Activated CD8-positive, alpha-beta memory T cell treated with anti-CD3 and anti-CD28 coated beads, Interleukin-2, amount 50 U/mL, for 1 hour (primary cell): ENCODE results near the gene FAM216B.
"Not testable (repeated sequence)": the region's sequence is repeated elsewhere in the genome, so short reads cannot be mapped to it uniquely, and the experiment has no call there.

ENCODE experiments used
- DNase-seq: peaks from one replicate; pipeline ENCODE4 v3.0.0-alpha.2; 2020; ENCODE audit errors: extremely low read depth

Gene FAM216B

GRCh38 chr13:42781352-42781751 is at the start of gene FAM216B:
Gene FAM216B, plus strand, starts transcription at chr13:42781584. Its CDS starts 2,484 bp downstream, at chr13:42784068.
- DNase-seq, result no peak

GRCh38 chr13:42732073-42732472 is 49.3 kb upstream of the FAM216B start:
- no peak for DNase-seq

GRCh38 chr13:42733046-42733445 is 48.3 kb upstream of the FAM216B start:
- no peak for DNase-seq

- no peak for DNase-seq
Observed at GRCh38 chr13:42735010-42735409, 46.4 kb upstream of the FAM216B start.

- no peak for DNase-seq
Observed at GRCh38 chr13:42740753-42741152, 40.6 kb upstream of the FAM216B start.

- DNase-seq, result no peak
Observed at GRCh38 chr13:42741914-42742313, 39.5 kb upstream of the FAM216B start.

- no peak for DNase-seq
Observed at GRCh38 chr13:42745655-42746054, 35.7 kb upstream of the FAM216B start.

GRCh38 chr13:42746866-42747265 is 34.5 kb upstream of the FAM216B start:
- DNase-seq, result no peak

GRCh38 chr13:42747399-42747873 is 33.9 kb upstream of the FAM216B start:
- DNase-seq, result no peak

- DNase-seq, result no peak
Observed at GRCh38 chr13:42750794-42751193, 30.6 kb upstream of the FAM216B start.

GRCh38 chr13:42751693-42752092 is 29.7 kb upstream of the FAM216B start:
- no peak for DNase-seq

GRCh38 chr13:42752731-42753130 is 28.7 kb upstream of the FAM216B start:
- no peak for DNase-seq

GRCh38 chr13:42753697-42754096 is 27.7 kb upstream of the FAM216B start:
- DNase-seq, result no peak

GRCh38 chr13:42754801-42755510 is 26.4 kb upstream of the FAM216B start:
- DNase-seq, result no peak

- no peak for DNase-seq
Observed at GRCh38 chr13:42757678-42758420, 23.5 kb upstream of the FAM216B start.

- DNase-seq, result no peak
Observed at GRCh38 chr13:42758515-42758914, 22.9 kb upstream of the FAM216B start.

GRCh38 chr13:42760951-42761350 is 20.4 kb upstream of the FAM216B start:
- DNase-seq, result no peak

GRCh38 chr13:42762251-42762650 is 19.1 kb upstream of the FAM216B start:
- no peak for DNase-seq

GRCh38 chr13:42762917-42763316 is 18.5 kb upstream of the FAM216B start:
- no peak for DNase-seq

GRCh38 chr13:42766016-42766415 is 15.4 kb upstream of the FAM216B start:
- no peak for DNase-seq

- no peak for DNase-seq
Observed at GRCh38 chr13:42769650-42770049, 11.7 kb upstream of the FAM216B start.

- DNase-seq, result not testable (repeated sequence)
Observed at GRCh38 chr13:42776558-42776957, 4.8 kb upstream of the FAM216B start.

- DNase-seq, result no peak
Observed at GRCh38 chr13:42777467-42777866, 3.9 kb upstream of the FAM216B start.
